Hepatocyte (in vitro differentiated cells): Measurements from ENCODE around the gene MAP2K7.

Experiments used
- EZH2 ChIP-seq: fragments of 200-600 bp; sonication (generic); IDR thresholded peaks from 2 replicates; pipeline ENCODE4 v1.6.1; 2016; ENCODE audit warnings: antibody characterized with exemption, mild to moderate bottlenecking, borderline replicate concordance
- EZH2phosphoT487 ChIP-seq: fragments of 200-600 bp; sonication (generic); IDR thresholded peaks from one replicate; pipeline ENCODE4 v1.6.1; 2018; ENCODE audit warnings: antibody characterized with exemption, mild to moderate bottlenecking, low read depth, moderate library complexity; ENCODE audit not compliant: unreplicated experiment, severe bottlenecking
- TF ChIP-seq, protein P1 (sequence below): fragments of 200-600 bp; sonication (generic); IDR thresholded peaks from 2 replicates; pipeline ENCODE4 v1.5.1; 2016; ENCODE audit warnings: antibody characterized with exemption, mild to moderate bottlenecking; ENCODE audit not compliant: poor library complexity

GRCh38 chr19:7955696-7956095, 52.0 kb downstream of the MAP2K7 start:
- TF ChIP-seq, protein P1, sequence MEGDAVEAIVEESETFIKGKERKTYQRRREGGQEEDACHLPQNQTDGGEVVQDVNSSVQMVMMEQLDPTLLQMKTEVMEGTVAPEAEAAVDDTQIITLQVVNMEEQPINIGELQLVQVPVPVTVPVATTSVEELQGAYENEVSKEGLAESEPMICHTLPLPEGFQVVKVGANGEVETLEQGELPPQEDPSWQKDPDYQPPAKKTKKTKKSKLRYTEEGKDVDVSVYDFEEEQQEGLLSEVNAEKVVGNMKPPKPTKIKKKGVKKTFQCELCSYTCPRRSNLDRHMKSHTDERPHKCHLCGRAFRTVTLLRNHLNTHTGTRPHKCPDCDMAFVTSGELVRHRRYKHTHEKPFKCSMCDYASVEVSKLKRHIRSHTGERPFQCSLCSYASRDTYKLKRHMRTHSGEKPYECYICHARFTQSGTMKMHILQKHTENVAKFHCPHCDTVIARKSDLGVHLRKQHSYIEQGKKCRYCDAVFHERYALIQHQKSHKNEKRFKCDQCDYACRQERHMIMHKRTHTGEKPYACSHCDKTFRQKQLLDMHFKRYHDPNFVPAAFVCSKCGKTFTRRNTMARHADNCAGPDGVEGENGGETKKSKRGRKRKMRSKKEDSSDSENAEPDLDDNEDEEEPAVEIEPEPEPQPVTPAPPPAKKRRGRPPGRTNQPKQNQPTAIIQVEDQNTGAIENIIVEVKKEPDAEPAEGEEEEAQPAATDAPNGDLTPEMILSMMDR, result no peak
- TF ChIP-seq EZH2 (no peak), EZH2phosphoT487 (no peak)
